HG03378 (cell line): ENCODE data around the gene ZNF536.

ENCODE experiments used
- ATAC-seq: cut with Tn5 transposase; IDR thresholded peaks from one replicate; pipeline ENCODE4 v1.9.1; 2021; ENCODE audit warnings: mild to moderate bottlenecking, moderate library complexity; ENCODE audit not compliant: unreplicated experiment

Gene ZNF536

GRCh38 chr19:30555075-30555790, 183.0 kb downstream of the ZNF536 start:
- ATAC-seq: no peak

GRCh38 chr19:30555791-30556110, 183.6 kb downstream of the ZNF536 start:
- ATAC-seq: no peak

GRCh38 chr19:30556230-30556711, 184.1 kb downstream of the ZNF536 start:
- ATAC-seq: no peak

GRCh38 chr19:30557212-30557611, 185.0 kb downstream of the ZNF536 start:
- ATAC-seq: no peak

GRCh38 chr19:30557927-30558557, 185.9 kb downstream of the ZNF536 start:
- ATAC-seq: no peak

- no peak for ATAC-seq
These were observed 186.6 kb downstream of the ZNF536 start for GRCh38 chr19:30558793-30559192.

- no peak for ATAC-seq
These were observed 187.3 kb downstream of the ZNF536 start for GRCh38 chr19:30559446-30559845.

- ATAC-seq: no peak
These were observed 190.8 kb downstream of the ZNF536 start for GRCh38 chr19:30562981-30563380.

GRCh38 chr19:30563691-30564090, 191.5 kb downstream of the ZNF536 start:
- ATAC-seq: no peak

GRCh38 chr19:30564551-30565011, 192.4 kb downstream of the ZNF536 start:
- ATAC-seq: no peak

GRCh38 chr19:30565636-30566035, 193.5 kb downstream of the ZNF536 start:
- ATAC-seq: no peak

- no peak for ATAC-seq
These were observed 194.7 kb downstream of the ZNF536 start for GRCh38 chr19:30566681-30567420.

GRCh38 chr19:30567536-30568232, 195.5 kb downstream of the ZNF536 start:
- no peak for ATAC-seq

- ATAC-seq: no peak
These were observed 198.0 kb downstream of the ZNF536 start for GRCh38 chr19:30570194-30570593.

GRCh38 chr19:30577551-30578105, 205.4 kb downstream of the ZNF536 start:
- no peak for ATAC-seq

- ATAC-seq: no peak
These were observed 207.2 kb downstream of the ZNF536 start for GRCh38 chr19:30579419-30579818.

GRCh38 chr19:30580673-30581072, 208.5 kb downstream of the ZNF536 start:
- ATAC-seq: no peak

GRCh38 chr19:30584090-30584489, 211.9 kb downstream of the ZNF536 start:
- no peak for ATAC-seq

- ATAC-seq: no peak
These were observed 215.7 kb downstream of the ZNF536 start for GRCh38 chr19:30587869-30588268.

- ATAC-seq: no peak
These were observed 218.5 kb downstream of the ZNF536 start for GRCh38 chr19:30590596-30591229.
